OCI-LY7 (cell line): ENCODE results near the gene CHRNA4. TPM values are rescaled to one million over a fixed set of nuclear protein-coding genes. Genes with fewer than 3 reads are reported as not detected.
"Not testable (repeated sequence)": the region's sequence is repeated elsewhere in the genome, so short reads cannot be mapped to it uniquely, and the experiment has no call there.

Experiments used
- BruUV-seq: library from RNA; stranded (reverse); fragments of 400-500 nt; replicated peaks from 2 replicates; lab custom pipeline; 2021; lab: Mats Ljungman, UMichigan
- CTCF ChIA-PET: fragments of 300-600 bp; sonication (Branson Sonifier 250); formaldehyde crosslinking; loops from one replicate; lab custom pipeline; 2022; ENCODE audit warnings: antibody characterized with exemption; ENCODE audit not compliant: unreplicated experiment; lab: Charles Lee
- POLR2A ChIA-PET: fragments of 300-600 bp; sonication (Branson Sonifier 250); formaldehyde crosslinking; loops from one replicate; lab custom pipeline; 2022; ENCODE audit warnings: antibody characterized with exemption; lab: Charles Lee
- DNase-seq: peaks from one replicate; pipeline ENCODE4 v3.0.0-alpha.2; 2015; ENCODE audit warnings: low spot score
- H2AFZ ChIP-seq: fragments of 200-600 bp; sonication (generic), shearing (Covaris generic); 2 replicates; pipeline ENCODE4 v1.6.1; 2014; ENCODE audit warnings: mild to moderate bottlenecking, antibody characterized with exemption, low read length, moderate library complexity
- H3K27ac ChIP-seq: fragments of 200-600 bp; sonication (generic); 2 replicates; pipeline ENCODE4 v1.5.1; 2014; ENCODE audit warnings: mixed run types, low read depth, mild to moderate bottlenecking, moderate library complexity, low read length, inconsistent platforms; ENCODE audit not compliant: poor library complexity, severe bottlenecking
- H3K36me3 ChIP-seq: fragments of 200-600 bp; sonication (generic); 2 replicates; pipeline ENCODE4 v1.6.1; 2014; ENCODE audit warnings: mild to moderate bottlenecking, antibody characterized with exemption, low read length, moderate library complexity, mixed read lengths; ENCODE audit not compliant: insufficient read depth
- H3K4me1 ChIP-seq: fragments of 200-600 bp; sonication (generic); 2 replicates; pipeline ENCODE4 v1.5.1; 2014; ENCODE audit warnings: mild to moderate bottlenecking, low read length; ENCODE audit not compliant: insufficient read depth, poor library complexity, severe bottlenecking
- H3K4me2 ChIP-seq: fragments of 200-600 bp; sonication (generic); 2 replicates; pipeline ENCODE4 v1.6.1; 2014; ENCODE audit warnings: mild to moderate bottlenecking, low read length
- H3K4me3 ChIP-seq: fragments of 200-600 bp; sonication (generic); 2 replicates; pipeline ENCODE4 v1.5.1; 2014; ENCODE audit warnings: mild to moderate bottlenecking, low read depth, low read length; ENCODE audit not compliant: poor library complexity, severe bottlenecking
- H3K79me2 ChIP-seq: fragments of 200-600 bp; sonication (generic); 2 replicates; pipeline ENCODE4 v1.6.1; 2016; ENCODE audit warnings: low read depth, mild to moderate bottlenecking, low read length, moderate library complexity, mixed read lengths; ENCODE audit not compliant: insufficient read depth
- H3K9me2 ChIP-seq: fragments of 200-600 bp; sonication (generic); 2 replicates; pipeline ENCODE4 v1.6.1; 2016; ENCODE audit warnings: mild to moderate bottlenecking, low read length, mixed read lengths; ENCODE audit not compliant: insufficient read depth
- H3K9me3 ChIP-seq: fragments of 200-600 bp; sonication (generic); 2 replicates; pipeline ENCODE4 v1.6.1; 2014; ENCODE audit warnings: mild to moderate bottlenecking, mixed run types, low read length, mixed read lengths
- H4K20me1 ChIP-seq: fragments of 200-600 bp; sonication (generic); 2 replicates; pipeline ENCODE4 v1.6.1; 2014; ENCODE audit warnings: mild to moderate bottlenecking, antibody characterized with exemption, low read length, moderate library complexity, mixed read lengths; ENCODE audit not compliant: insufficient read depth
- EZH2phosphoT487 ChIP-seq: fragments of 200-600 bp; sonication (generic); IDR thresholded peaks from 2 replicates; pipeline ENCODE4 v1.6.1; 2018; ENCODE audit warnings: low read depth, borderline replicate concordance, mild to moderate bottlenecking, mixed run types, antibody characterized with exemption, low read length, moderate library complexity, mixed read lengths
- intact Hi-C: fragments of 100-400 bp; cut with micrococcal nuclease; formaldehyde crosslinking; loops from one replicate; pipeline ENCODE4 v1.10.0; 2022; ENCODE audit not compliant: unreplicated experiment
- total RNA-seq, 2 experiments: library from RNA; depleted of rRNA in 1 of 2; stranded (reverse); fragments of >200 nt in 1 of 2; shearing (Covaris generic) in 1 of 2; gene quantifications; 2 replicates each; pipeline ENCODE4 v1.2.3, GENCODE V29; 2014 to 2022
- TF ChIP-seq, protein P1 (sequence below): fragments of 200-600 bp; sonication (generic); conservative IDR thresholded peaks from 2 replicates; pipeline ENCODE4 v1.5.1; 2014; ENCODE audit warnings: mild to moderate bottlenecking, antibody characterized with exemption, low read length, moderate library complexity, mixed read lengths

CHRNA4 gene
- total RNA-seq, 2 experiments from 2014 or later, result not detected

GRCh38 chr20:63337786-63338420, 23.2 kb downstream of the CHRNA4 start:
- Histone ChIP-seq H2AFZ (no peak overlapping the region), H3K9me2 (no peaks in the 10 kb centered on the region), H3K9me3 (no peaks in the 10 kb centered on the region), H3K79me2 (no peaks in the 10 kb centered on the region), H3K36me3 (no peaks in the 10 kb centered on the region), H4K20me1 (no peaks in the 10 kb centered on the region), H3K4me3 (no peak overlapping the region), H3K4me1 (no peaks in the 10 kb centered on the region), H3K4me2 (no peak overlapping the region), H3K27ac (no peak overlapping the region)
- POLR2A ChIA-PET, result no interaction called here
- intact Hi-C loops, result no loop called here
- no peak for TF ChIP-seq EZH2phosphoT487
- TF ChIP-seq, protein P1, sequence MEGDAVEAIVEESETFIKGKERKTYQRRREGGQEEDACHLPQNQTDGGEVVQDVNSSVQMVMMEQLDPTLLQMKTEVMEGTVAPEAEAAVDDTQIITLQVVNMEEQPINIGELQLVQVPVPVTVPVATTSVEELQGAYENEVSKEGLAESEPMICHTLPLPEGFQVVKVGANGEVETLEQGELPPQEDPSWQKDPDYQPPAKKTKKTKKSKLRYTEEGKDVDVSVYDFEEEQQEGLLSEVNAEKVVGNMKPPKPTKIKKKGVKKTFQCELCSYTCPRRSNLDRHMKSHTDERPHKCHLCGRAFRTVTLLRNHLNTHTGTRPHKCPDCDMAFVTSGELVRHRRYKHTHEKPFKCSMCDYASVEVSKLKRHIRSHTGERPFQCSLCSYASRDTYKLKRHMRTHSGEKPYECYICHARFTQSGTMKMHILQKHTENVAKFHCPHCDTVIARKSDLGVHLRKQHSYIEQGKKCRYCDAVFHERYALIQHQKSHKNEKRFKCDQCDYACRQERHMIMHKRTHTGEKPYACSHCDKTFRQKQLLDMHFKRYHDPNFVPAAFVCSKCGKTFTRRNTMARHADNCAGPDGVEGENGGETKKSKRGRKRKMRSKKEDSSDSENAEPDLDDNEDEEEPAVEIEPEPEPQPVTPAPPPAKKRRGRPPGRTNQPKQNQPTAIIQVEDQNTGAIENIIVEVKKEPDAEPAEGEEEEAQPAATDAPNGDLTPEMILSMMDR, result no peak
- DNase-seq, result no peak
- BruUV-seq, result no TSS peak
- CTCF ChIA-PET, result no interaction called here

DNA sequence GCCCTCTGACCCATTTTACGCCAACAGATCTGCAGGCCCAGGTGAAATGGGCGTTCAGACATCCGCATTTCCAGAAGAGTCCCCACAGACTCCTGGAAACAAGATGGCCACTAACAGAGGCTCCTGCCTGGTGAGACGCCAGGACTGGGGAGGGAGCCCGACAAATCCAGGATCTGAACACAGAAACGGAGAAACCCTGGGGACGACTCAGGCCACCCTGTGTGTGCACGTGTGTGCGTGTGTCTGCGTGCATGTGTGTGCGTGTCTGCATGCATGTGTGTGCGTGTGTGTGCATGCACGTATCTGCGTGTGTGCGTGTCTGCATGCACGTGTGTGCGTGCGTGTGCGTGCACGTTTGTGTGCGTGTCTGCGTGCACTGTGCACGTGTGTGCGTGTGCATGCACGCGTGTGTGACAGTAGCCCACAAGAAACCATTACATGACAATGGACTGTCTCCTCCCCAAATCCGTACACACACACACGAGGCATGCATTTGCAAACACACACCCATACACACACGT, 24.9 kb downstream of the CHRNA4 start:
- no peak for DNase-seq
- intact Hi-C loops, result no loop called here
- ChIA-PET CTCF (no interaction called here), POLR2A (no interaction called here)
- Histone ChIP-seq H3K36me3 (no peaks in the 10 kb centered on the region), H3K9me2 (no peaks in the 10 kb centered on the region), H3K4me2 (no peak overlapping the region), H3K27ac (no peak overlapping the region), H3K4me3 (no peak overlapping the region), H3K4me1 (no peaks in the 10 kb centered on the region), H2AFZ (no peak overlapping the region), H3K9me3 (no peaks in the 10 kb centered on the region), H4K20me1 (no peaks in the 10 kb centered on the region), H3K79me2 (no peaks in the 10 kb centered on the region)
- TF ChIP-seq, protein P1, result no peak
- no peak for TF ChIP-seq EZH2phosphoT487
- BruUV-seq, result no TSS peak

- H3K27ac ChIP-seq, result no peak overlapping the region
- POLR2A ChIA-PET, result no interaction called here
- H3K4me1 ChIP-seq, result no peaks in the 10 kb centered on the region
- no peaks in the 10 kb centered on the region for H3K9me2 ChIP-seq
- H3K4me3 ChIP-seq, result no peak overlapping the region
- no TSS peak for BruUV-seq
- no peak overlapping the region for H3K4me2 ChIP-seq
- H2AFZ ChIP-seq, result no peak overlapping the region
- CTCF ChIA-PET, result no interaction called here
- no peaks in the 10 kb centered on the region for H3K9me3 ChIP-seq
- intact Hi-C loops, result no loop called here
- TF ChIP-seq, protein P1, result no peak
- TF ChIP-seq EZH2phosphoT487, result no peak
- no peaks in the 10 kb centered on the region for H3K79me2 ChIP-seq
- DNase-seq, result no peak
- no peaks in the 10 kb centered on the region for H3K36me3 ChIP-seq
- H4K20me1 ChIP-seq, result no peaks in the 10 kb centered on the region
These were observed 25.4 kb downstream of the CHRNA4 start for GRCh38 chr20:63335711-63336110.

GRCh38 chr20:63335060-63335459, 26.1 kb downstream of the CHRNA4 start:
- H2AFZ ChIP-seq, DNase-seq, H3K4me1 ChIP-seq, intact Hi-C loops, H3K79me2 ChIP-seq, POLR2A ChIA-PET, H3K27ac ChIP-seq, BruUV-seq, H3K36me3 ChIP-seq, H3K4me3 ChIP-seq, H4K20me1 ChIP-seq, H3K4me2 ChIP-seq, H3K9me2 ChIP-seq, CTCF ChIA-PET, H3K9me3 ChIP-seq: not testable (repeated sequence)
